ENCODE data around the gene MAGI3.

- TF ChIP-seq POLR2A (IDR thresholded peaks at IDR 0.05; ENCODE audit: low read length) (no peak), GATA1 (IDR thresholded peaks at IDR 0.05; ENCODE audit: low read depth, low read length) (no peak)
These were observed 300.9 kb downstream of the MAGI3 start for GRCh38 chr1:113691184-113691583.

All from erythroblast (primary cell).